ENCODE results near the gene USP30. TPM values are rescaled to one million over a fixed set of nuclear protein-coding genes. Genes with fewer than 3 reads are reported as not detected.
A peak's percentile ranks its signal among the peaks of the same experiment; 100 is the strongest.

Gene USP30
- total RNA-seq, 1 experiment from 2014 or later: 12.4 TPM

DNA sequence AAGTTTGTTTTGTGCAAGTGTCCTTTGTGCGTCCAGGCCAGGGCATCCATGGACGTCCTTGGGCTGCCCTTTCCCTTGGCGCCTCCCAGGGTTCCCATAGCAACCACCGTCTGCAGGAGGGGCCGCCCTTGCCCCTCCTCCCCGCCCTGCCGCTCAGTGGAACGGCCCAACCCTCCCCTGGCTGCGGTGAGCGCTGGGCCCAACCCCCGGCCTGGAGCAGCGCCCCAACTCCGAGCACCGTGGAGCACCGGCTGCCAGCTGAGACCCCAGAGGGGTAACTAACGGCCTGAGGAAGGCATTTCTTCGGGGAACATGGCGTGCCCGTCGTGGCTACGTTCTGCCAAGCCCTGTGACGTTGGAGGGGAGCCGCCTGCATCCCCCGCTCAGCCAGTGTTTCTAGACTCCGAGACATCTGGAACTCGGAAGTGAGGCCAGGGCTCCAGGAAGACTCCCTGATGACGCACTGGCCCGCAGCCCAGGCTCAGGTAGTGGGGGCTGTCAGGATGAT is 58.7 kb downstream of the USP30 start:
- CTCF ChIA-PET: no interaction called here
- H3K9me3 ChIP-seq (ENCODE audit: low read depth, low read length, poor library complexity, severe bottlenecking): no peaks in the 10 kb centered on the region
- BruUV-seq (replicated peaks): no TSS peak
- TF ChIP-seq, protein P1, sequence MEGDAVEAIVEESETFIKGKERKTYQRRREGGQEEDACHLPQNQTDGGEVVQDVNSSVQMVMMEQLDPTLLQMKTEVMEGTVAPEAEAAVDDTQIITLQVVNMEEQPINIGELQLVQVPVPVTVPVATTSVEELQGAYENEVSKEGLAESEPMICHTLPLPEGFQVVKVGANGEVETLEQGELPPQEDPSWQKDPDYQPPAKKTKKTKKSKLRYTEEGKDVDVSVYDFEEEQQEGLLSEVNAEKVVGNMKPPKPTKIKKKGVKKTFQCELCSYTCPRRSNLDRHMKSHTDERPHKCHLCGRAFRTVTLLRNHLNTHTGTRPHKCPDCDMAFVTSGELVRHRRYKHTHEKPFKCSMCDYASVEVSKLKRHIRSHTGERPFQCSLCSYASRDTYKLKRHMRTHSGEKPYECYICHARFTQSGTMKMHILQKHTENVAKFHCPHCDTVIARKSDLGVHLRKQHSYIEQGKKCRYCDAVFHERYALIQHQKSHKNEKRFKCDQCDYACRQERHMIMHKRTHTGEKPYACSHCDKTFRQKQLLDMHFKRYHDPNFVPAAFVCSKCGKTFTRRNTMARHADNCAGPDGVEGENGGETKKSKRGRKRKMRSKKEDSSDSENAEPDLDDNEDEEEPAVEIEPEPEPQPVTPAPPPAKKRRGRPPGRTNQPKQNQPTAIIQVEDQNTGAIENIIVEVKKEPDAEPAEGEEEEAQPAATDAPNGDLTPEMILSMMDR (conservative IDR thresholded peaks at IDR 0.05; ENCODE audit: low read depth, low read length): no peak
- TF ChIP-seq EZH2 (IDR thresholded peaks at IDR 0.05; ENCODE audit: borderline replicate concordance, low read depth, low read length, poor library complexity, severe bottlenecking): no peak
- intact Hi-C loops (cut with micrococcal nuclease; ENCODE audit: unreplicated experiment): no loop called here
- H3K4me3 ChIP-seq (ENCODE audit: low read depth, low read length, poor library complexity, severe bottlenecking): peak overlapping the region; percentile 53
- H3K27me3 ChIP-seq (replicated peaks; ENCODE audit: insufficient read depth, low read depth, low read length, poor library complexity): no peaks in the 10 kb centered on the region
- H3K27ac ChIP-seq (ENCODE audit: low read depth, low read length, poor library complexity, severe bottlenecking): peak overlapping the region; percentile 84
- peaks cover 9% of the 10 kb centered on the region for H3K4me1 ChIP-seq (ENCODE audit: insufficient read depth, low read length, poor library complexity, severe bottlenecking)
- H3K36me3 ChIP-seq (ENCODE audit: insufficient read depth, low read length, poor library complexity, severe bottlenecking): peaks cover 23% of the 10 kb centered on the region
- POLR2A ChIA-PET (ENCODE audit: low non-redundant PET): no interaction called here
- peak; percentile 84 for DNase-seq (ENCODE audit: low spot score)

DNA sequence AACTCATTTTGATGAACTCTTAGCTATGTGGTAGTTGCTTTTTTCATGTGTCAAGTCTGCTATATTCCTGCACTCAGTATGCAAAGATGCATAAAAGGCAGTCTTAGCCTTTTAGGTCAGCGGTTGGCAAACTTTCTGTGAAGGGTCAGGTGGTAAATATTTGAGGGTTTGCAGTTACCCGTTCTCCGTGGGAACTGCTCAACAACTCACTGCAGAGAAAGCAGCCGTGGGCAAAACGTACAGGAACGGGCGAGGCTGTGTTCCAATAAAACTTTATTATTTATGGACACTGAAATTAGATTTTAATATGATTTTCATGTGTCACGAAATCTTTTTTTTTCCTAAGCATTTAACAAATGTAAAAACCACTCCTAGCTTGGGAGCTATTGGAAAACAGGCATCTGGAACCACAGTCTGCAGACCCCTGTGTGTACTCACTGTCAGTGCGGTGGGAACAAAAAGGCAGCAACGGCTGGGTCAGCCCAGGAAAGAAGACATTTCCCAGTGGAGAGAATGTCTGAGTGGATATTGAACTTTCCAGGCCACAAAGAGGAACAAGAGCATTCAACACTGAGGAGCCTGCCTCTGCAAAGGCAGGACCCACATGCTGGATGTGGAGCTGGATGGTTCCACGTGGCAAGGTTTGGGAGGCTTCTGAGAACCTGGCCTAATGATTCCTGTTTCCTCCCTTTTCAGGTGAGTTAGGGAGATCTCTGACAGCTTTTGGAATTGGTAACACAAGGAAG is 60.5 kb downstream of the USP30 start:
- TF ChIP-seq, protein P1 (conservative IDR thresholded peaks at IDR 0.05; ENCODE audit: low read depth, low read length): no peak
- TF ChIP-seq EZH2 (IDR thresholded peaks at IDR 0.05; ENCODE audit: borderline replicate concordance, low read depth, low read length, poor library complexity, severe bottlenecking): no peak
- no peak for DNase-seq (ENCODE audit: low spot score)
- H3K27ac ChIP-seq (ENCODE audit: low read depth, low read length, poor library complexity, severe bottlenecking): no peak overlapping the region
- no peaks in the 10 kb centered on the region for H3K27me3 ChIP-seq (replicated peaks; ENCODE audit: insufficient read depth, low read depth, low read length, poor library complexity)
- no TSS peak for BruUV-seq (replicated peaks)
- H3K4me3 ChIP-seq (ENCODE audit: low read depth, low read length, poor library complexity, severe bottlenecking): no peak overlapping the region
- peaks cover 11% of the 10 kb centered on the region for H3K36me3 ChIP-seq (ENCODE audit: insufficient read depth, low read length, poor library complexity, severe bottlenecking)
- H3K9me3 ChIP-seq (ENCODE audit: low read depth, low read length, poor library complexity, severe bottlenecking): no peaks in the 10 kb centered on the region
- CTCF ChIA-PET: interaction anchor here (0.6 kb wide), 1 partner anchor 666 kb away, joined by 6 read pairs; no protein-coding TSS in a partner anchor
- intact Hi-C loops (cut with micrococcal nuclease; ENCODE audit: unreplicated experiment): loop anchor here (1.0 kb wide), 1 partner anchor 272 kb away; no protein-coding TSS in a partner anchor
- H3K4me1 ChIP-seq (ENCODE audit: insufficient read depth, low read length, poor library complexity, severe bottlenecking): peaks cover 9% of the 10 kb centered on the region
- POLR2A ChIA-PET (ENCODE audit: low non-redundant PET): no interaction called here

DNA sequence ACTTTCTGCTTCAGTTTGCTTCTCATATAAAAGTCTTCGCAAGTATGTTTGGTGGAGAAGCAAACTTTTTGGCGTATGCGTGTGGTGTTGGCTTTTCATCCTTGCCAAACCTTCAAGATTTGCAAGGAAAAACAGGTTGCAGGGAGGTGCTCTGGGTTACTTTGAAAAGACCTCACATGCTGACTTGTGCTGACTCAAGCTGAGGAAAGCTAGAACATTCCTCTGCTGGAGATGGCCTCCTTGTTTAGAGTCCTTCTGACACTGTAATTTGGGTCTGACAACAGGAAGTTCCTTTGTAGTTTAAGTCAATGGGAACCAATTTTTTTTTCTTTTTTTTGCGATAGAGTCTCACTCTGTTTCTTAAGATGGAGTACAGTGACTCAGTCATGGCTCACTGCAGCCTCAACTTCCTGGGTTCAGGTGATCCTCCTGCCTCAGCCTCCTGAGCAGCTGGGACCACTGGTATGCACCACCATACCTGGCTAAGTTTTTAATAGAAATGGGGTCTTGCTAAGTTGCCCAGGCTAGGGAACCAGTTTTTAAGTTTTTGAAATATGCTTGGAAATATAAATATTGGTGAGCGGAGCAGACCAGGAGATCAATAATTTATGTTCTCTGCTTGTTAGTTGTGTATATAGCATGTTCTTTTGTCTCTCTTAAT is 61.4 kb downstream of the USP30 start:
- H3K4me3 ChIP-seq (ENCODE audit: low read depth, low read length, poor library complexity, severe bottlenecking): no peak overlapping the region
- no TSS peak for BruUV-seq (replicated peaks)
- TF ChIP-seq, protein P1 (conservative IDR thresholded peaks at IDR 0.05; ENCODE audit: low read depth, low read length): no peak
- TF ChIP-seq EZH2 (IDR thresholded peaks at IDR 0.05; ENCODE audit: borderline replicate concordance, low read depth, low read length, poor library complexity, severe bottlenecking): no peak
- H3K9me3 ChIP-seq (ENCODE audit: low read depth, low read length, poor library complexity, severe bottlenecking): no peaks in the 10 kb centered on the region
- CTCF ChIA-PET: no interaction called here
- no peak overlapping the region for H3K27ac ChIP-seq (ENCODE audit: low read depth, low read length, poor library complexity, severe bottlenecking)
- H3K27me3 ChIP-seq (replicated peaks; ENCODE audit: insufficient read depth, low read depth, low read length, poor library complexity): no peaks in the 10 kb centered on the region
- POLR2A ChIA-PET (ENCODE audit: low non-redundant PET): no interaction called here
- intact Hi-C loops (cut with micrococcal nuclease; ENCODE audit: unreplicated experiment): no loop called here
- peaks cover 9% of the 10 kb centered on the region for H3K4me1 ChIP-seq (ENCODE audit: insufficient read depth, low read length, poor library complexity, severe bottlenecking)
- peaks cover 7% of the 10 kb centered on the region for H3K36me3 ChIP-seq (ENCODE audit: insufficient read depth, low read length, poor library complexity, severe bottlenecking)
- DNase-seq (ENCODE audit: low spot score): no peak

Data from A673 (cell line).